Neural cell (in vitro differentiated cells): ENCODE measurements around the gene SERPINB1.

Experiments
- CTCF ChIP-seq: fragments of 450-650 bp; IDR thresholded peaks from 2 replicates; pipeline ENCODE4 v1.5.1; 2014; ENCODE audit warnings: antibody characterized with exemption, mild to moderate bottlenecking, moderate library complexity; ENCODE audit not compliant: poor library complexity, severe bottlenecking
- EZH2 ChIP-seq: fragments of 200-600, 300-800 bp; shearing (Covaris generic), sonication (generic); IDR thresholded peaks from 2 replicates; pipeline ENCODE4 v1.6.1; 2014; ENCODE audit warnings: antibody characterized with exemption, low read length, borderline replicate concordance, mild to moderate bottlenecking; ENCODE audit not compliant: insufficient read depth, poor library complexity, severe bottlenecking
- MXI1 ChIP-seq: fragments of 450-650 bp; conservative IDR thresholded peaks from 2 replicates; pipeline ENCODE4 v1.6.1; 2014; ENCODE audit warnings: antibody characterized with exemption, mild to moderate bottlenecking; ENCODE audit not compliant: poor library complexity, severe bottlenecking
- SMC3 ChIP-seq: fragments of 450-650 bp; conservative IDR thresholded peaks from 2 replicates; pipeline ENCODE4 v1.6.1; 2014; ENCODE audit warnings: antibody characterized with exemption, mild to moderate bottlenecking, moderate library complexity; ENCODE audit not compliant: poor library complexity
- TAF1 ChIP-seq: IDR thresholded peaks from 2 replicates; pipeline ENCODE4 v1.6.1; 2012; ENCODE audit warnings: low read depth

DNA sequence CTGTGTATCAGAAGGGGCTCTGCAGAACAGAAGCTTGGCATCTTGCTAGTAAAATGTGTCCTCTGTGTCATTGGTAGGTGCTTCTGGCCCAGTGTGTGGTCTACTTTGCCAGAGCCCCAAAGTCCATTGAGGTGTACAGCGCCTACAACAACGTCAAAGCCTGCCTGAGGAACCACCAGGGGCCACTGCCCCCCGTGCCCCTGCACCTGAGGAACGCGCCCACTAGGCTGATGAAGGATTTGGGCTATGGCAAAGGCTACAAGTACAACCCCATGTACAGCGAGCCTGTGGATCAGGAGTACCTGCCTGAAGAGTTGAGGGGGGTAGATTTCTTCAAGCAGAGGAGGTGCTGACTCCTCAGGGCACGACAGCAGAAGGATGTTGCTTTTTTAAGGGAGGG, 56.7 kb downstream of the SERPINB1 start:
- no peak for TF ChIP-seq CTCF
- no peak for TF ChIP-seq EZH2
- TF ChIP-seq TAF1 = no peak
- no peak for TF ChIP-seq MXI1
- no peak for TF ChIP-seq SMC3
